Central memory CD8-positive, alpha-beta T cell (primary cell): Measurements from ENCODE around the gene TMEM52.
A peak's percentile ranks its signal among the peaks of the same experiment; 100 is the strongest.

Experiments used
- ATAC-seq: fragments of 150-1000 bp; cut with Tn5 transposase; replicated peaks from 2 replicates; pipeline ENCODE4 v1.10.0; 2022; ENCODE audit warnings: mild to moderate bottlenecking, moderate FRiP score, moderate number of reproducible peaks; ENCODE audit not compliant: poor library complexity, severe bottlenecking; ENCODE audit errors: extremely low read depth
- DNase-seq, 2 donors: peaks; one replicate each; pipeline ENCODE4 v3.0.0; 2021; ENCODE audit warnings: low spot score in 2 of 2
- H3K27ac Mint-ChIP-seq: one replicate; pipeline ENCODE4 v1.8.0; 2022; ENCODE audit warnings: low read depth, mild to moderate bottlenecking, moderate library complexity, mixed read lengths
- H3K27me3 Mint-ChIP-seq: one replicate; pipeline ENCODE4 v1.8.0; 2022; ENCODE audit warnings: mixed read lengths
- H3K36me3 Mint-ChIP-seq: one replicate; pipeline ENCODE4 v1.8.0; 2022; ENCODE audit warnings: mild to moderate bottlenecking, moderate library complexity, mixed read lengths; ENCODE audit not compliant: insufficient read depth
- H3K4me1 Mint-ChIP-seq: one replicate; pipeline ENCODE4 v1.8.0; 2022; ENCODE audit warnings: mixed read lengths
- H3K4me3 Mint-ChIP-seq: one replicate; pipeline ENCODE4 v1.8.0; 2022; ENCODE audit warnings: mild to moderate bottlenecking, moderate library complexity, mixed read lengths
- H3K9me3 Mint-ChIP-seq: one replicate; pipeline ENCODE4 v1.8.0; 2022; ENCODE audit warnings: mixed read lengths

Gene TMEM52

DNA sequence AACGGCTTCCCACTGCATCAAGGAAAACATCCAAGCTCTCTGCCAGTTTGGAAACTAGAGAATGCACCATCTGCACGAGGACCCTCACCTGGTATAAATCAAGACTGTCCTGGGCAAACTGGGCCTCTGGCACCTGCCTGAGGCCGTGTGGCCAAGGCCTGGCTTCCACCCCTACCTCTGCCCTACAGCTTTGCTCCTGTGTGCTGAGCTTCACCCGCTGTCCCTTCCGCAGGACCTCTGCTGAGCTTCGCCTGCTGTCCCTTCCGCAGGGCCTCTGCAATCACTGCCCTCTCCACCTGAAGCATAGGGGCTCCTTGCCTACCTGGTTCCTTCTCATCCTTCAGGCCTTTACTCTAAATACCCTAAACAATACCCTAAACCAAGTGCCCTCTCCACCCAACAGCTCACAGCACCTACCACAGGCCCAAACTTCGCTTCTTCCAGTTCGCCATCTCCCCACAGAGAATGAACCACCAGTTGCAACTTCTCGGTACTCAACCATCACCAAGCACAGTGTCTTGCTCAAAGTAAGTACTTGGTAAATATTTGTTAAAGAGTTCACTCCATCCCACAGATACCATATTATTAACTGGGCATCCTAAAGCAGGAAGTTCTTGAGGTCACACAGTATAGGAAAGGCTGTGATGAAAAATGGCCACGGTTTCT, 46.6 kb downstream of the TMEM52 start:
- Mint-ChIP-seq H3K27ac (peak overlapping the region; percentile 75), H3K4me3 (peak overlapping the region; percentile 35), H3K36me3 (peaks cover 46% of the 10 kb centered on the region), H3K4me1 (peaks cover 80% of the 10 kb centered on the region), H3K27me3 (no peaks in the 10 kb centered on the region), H3K9me3 (no peaks in the 10 kb centered on the region)
- ATAC-seq (peak; percentile 25), DNase-seq (no peak)

DNA sequence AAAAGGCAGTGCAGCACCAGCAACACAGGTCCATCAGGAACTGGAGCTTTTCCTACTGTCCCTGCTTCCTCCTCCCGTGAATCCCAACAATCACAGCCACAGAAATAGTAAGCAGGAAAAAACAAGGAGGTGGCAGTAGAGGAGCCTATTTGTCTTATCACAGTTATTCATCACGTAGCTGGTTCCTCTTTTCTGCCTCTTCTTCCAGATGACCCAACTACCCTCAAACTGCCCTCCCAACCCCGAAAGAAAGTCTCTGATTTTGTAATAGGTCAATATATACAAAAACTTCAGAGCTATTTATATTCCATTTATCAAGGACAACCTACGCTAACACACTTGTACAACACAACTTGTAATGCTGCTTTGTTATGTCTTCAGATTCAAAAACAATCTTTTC, 49.6 kb downstream of the TMEM52 start:
- H3K4me3 Mint-ChIP-seq, result no peak overlapping the region
- peaks cover 69% of the 10 kb centered on the region for H3K4me1 Mint-ChIP-seq
- H3K36me3 Mint-ChIP-seq, result peaks cover 32% of the 10 kb centered on the region
- H3K27ac Mint-ChIP-seq, result peak overlapping the region; percentile 75
- H3K27me3 Mint-ChIP-seq, result no peaks in the 10 kb centered on the region
- DNase-seq, result no peak
- no peaks in the 10 kb centered on the region for H3K9me3 Mint-ChIP-seq
- ATAC-seq, result no peak
